Thymus (tissue), 14 donors: Measurements from ENCODE around the gene ZFP90. TPM values are rescaled to one million over a fixed set of nuclear protein-coding genes. Genes with fewer than 3 reads are reported as not detected.

Experiments
- DNase-seq, 9 donors: peaks; one replicate each; pipeline ENCODE4 v3.0.0-alpha.2; 2013; ENCODE audit warnings: low spot score in 9 of 9, low read depth in 6 of 9, missing footprints in 1 of 9
- H3K27ac ChIP-seq, 2 donors: one replicate each; pipeline ENCODE4 v1.5.1; 2013; ENCODE audit warnings: control low read depth in 1 of 2, low read depth in 1 of 2, low read length in 1 of 2, mild to moderate bottlenecking in 1 of 2, moderate library complexity in 1 of 2
- H3K27me3 ChIP-seq, 2 donors: one replicate each; pipeline ENCODE4 v1.5.1; 2013; ENCODE audit warnings: low read length in 1 of 2; ENCODE audit not compliant: control insufficient read depth in 2 of 2, insufficient read depth in 1 of 2
- H3K36me3 ChIP-seq, 2 donors: one replicate each; pipeline ENCODE4 v1.5.1; 2013; ENCODE audit warnings: low read length in 1 of 2, mild to moderate bottlenecking in 1 of 2, moderate library complexity in 1 of 2; ENCODE audit not compliant: control insufficient read depth in 2 of 2, insufficient read depth in 2 of 2
- H3K4me1 ChIP-seq, 2 donors: one replicate each; pipeline ENCODE4 v1.5.1; 2013; ENCODE audit warnings: low read length in 2 of 2; ENCODE audit not compliant: control insufficient read depth in 2 of 2, insufficient read depth in 2 of 2
- H3K4me3 ChIP-seq, 2 donors: one replicate each; pipeline ENCODE4 v1.5.1; 2013; ENCODE audit warnings: low read length in 2 of 2, control low read depth in 1 of 2, mild to moderate bottlenecking in 1 of 2
- H3K9me3 ChIP-seq, 2 donors: one replicate each; pipeline ENCODE4 v1.5.1; 2013; ENCODE audit warnings: low read length in 1 of 2, mild to moderate bottlenecking in 1 of 2; ENCODE audit not compliant: control insufficient read depth in 2 of 2, insufficient read depth in 1 of 2
- WGBS: extraction: QIAGEN DNeasy Blood & Tissue Kit; methylation state at CpG from one replicate; pipeline ENCODE4 v1.1.7; 2013; 5-methylcytosine and 5-hydroxymethylcytosine counted together
- long read RNA-seq, 10 donors: transcript quantifications; one replicate each; lab custom pipeline, GENCODE V29; 2026
- polyA plus RNA-seq: library from polyadenylated mRNA; stranded (reverse); fragments of 200-250 nt; gene quantifications from one replicate; pipeline ENCODE4 v1.2.3, GENCODE V29; 2013
- total RNA-seq: library from RNA; stranded (reverse); fragments of 120-200 nt; gene quantifications from one replicate; pipeline ENCODE4 v1.2.4, GENCODE V29; 2013
- donor health status: healthy.

The ZFP90 gene
- total RNA-seq (17.9 TPM), polyA plus RNA-seq (13.8 TPM)
- long read RNA-seq, donor 1, partial matches to known transcripts: 0 of 3 reads
- long read RNA-seq, donor 1, other reads (novel, unspliced or antisense): 0 of 3 reads
- long read RNA-seq, donor 2: 0 reads
- long read RNA-seq, donor 3, full-length matches to known transcripts: 14 of 14 reads
- long read RNA-seq, donor 3, partial matches to known transcripts: 0 of 14 reads
- long read RNA-seq, donor 3, other reads (novel, unspliced or antisense): 0 of 14 reads
- long read RNA-seq, donor 4, full-length matches to known transcripts: 10 of 10 reads
- long read RNA-seq, donor 4, partial matches to known transcripts: 0 of 10 reads
- long read RNA-seq, donor 4, other reads (novel, unspliced or antisense): 0 of 10 reads
- long read RNA-seq, donor 5, transcript ZFP90-212 (1 exons, 3,901 nt): major isoform, 26 of 27 reads
- long read RNA-seq, donor 5, partial matches to known transcripts: 0 of 27 reads
- long read RNA-seq, donor 5, other reads (novel, unspliced or antisense): 0 of 27 reads
- long read RNA-seq, donor 6, full-length matches to known transcripts: 9 of 9 reads
- long read RNA-seq, donor 6, partial matches to known transcripts: 0 of 9 reads
- long read RNA-seq, donor 6, other reads (novel, unspliced or antisense): 0 of 9 reads
- long read RNA-seq, donor 7, full-length matches to known transcripts: 7 of 7 reads
- long read RNA-seq, donor 7, partial matches to known transcripts: 0 of 7 reads
- long read RNA-seq, donor 7, other reads (novel, unspliced or antisense): 0 of 7 reads
- long read RNA-seq, donor 8, full-length matches to known transcripts: 4 of 4 reads
- long read RNA-seq, donor 8, partial matches to known transcripts: 0 of 4 reads
- long read RNA-seq, donor 8, other reads (novel, unspliced or antisense): 0 of 4 reads
- long read RNA-seq, donor 9, full-length matches to known transcripts: 9 of 9 reads
- long read RNA-seq, donor 9, partial matches to known transcripts: 0 of 9 reads
- long read RNA-seq, donor 9, other reads (novel, unspliced or antisense): 0 of 9 reads
- long read RNA-seq, donor 10, partial matches to known transcripts: 0 of 5 reads
- long read RNA-seq, donor 10, other reads (novel, unspliced or antisense): 0 of 5 reads

- peaks cover 6 to 15% of the 10 kb centered on the region in 2 donors for H3K4me1 ChIP-seq
- H3K4me3 ChIP-seq: peak within 1 kb of the TSS; percentile 91 to 98
- DNase-seq: peak; percentile 72 to 92 (median 85)
- H3K9me3 ChIP-seq: peaks cover 0 to 4% of the 10 kb centered on the region in 2 donors
- H3K27ac ChIP-seq: peak within 1 kb of the TSS; percentile 90 to 95
- no peaks in the 10 kb centered on the region for H3K27me3 ChIP-seq
- WGBS: 3% methylated on average over 71 of the region's 71 CpGs
- H3K36me3 ChIP-seq: peaks cover 10 to 15% of the 10 kb centered on the region in 2 donors
These were observed at the start of gene ZFP90 for GRCh38 chr16:68538880-68539701. ZFP90 (plus strand) TSS chr16:68539291; CDS start chr16:68539793, 502 bp downstream.

- peaks cover 47 to 61% of the 10 kb centered on the region in 2 donors for H3K4me1 ChIP-seq
- 90% methylated on average over 1 of the region's 1 CpG for WGBS
- no peak overlapping the region for H3K4me3 ChIP-seq
These were observed 48.7 kb upstream of the ZFP90 start for GRCh38 chr16:68490358-68490757.

GRCh38 chr16:68490829-68491575, 48.1 kb upstream of the ZFP90 start:
- no peaks in the 10 kb centered on the region for H3K36me3 ChIP-seq
- H3K27me3 ChIP-seq: no peaks in the 10 kb centered on the region
- H3K9me3 ChIP-seq: peaks cover 0 to 4% of the 10 kb centered on the region in 2 donors
- H3K4me1 ChIP-seq: peaks cover 47 to 61% of the 10 kb centered on the region in 2 donors
- no peak overlapping the region for H3K4me3 ChIP-seq
- WGBS: 28% methylated on average over 13 of the region's 13 CpGs
- DNase-seq: peak in 4 of 9 donors; percentile 51 to 70 (median 52)
- H3K27ac ChIP-seq: peak overlapping the region; percentile 9 to 14

More at GRCh38 chr16:68490358-68490757, 48.7 kb upstream of the ZFP90 start:
- DNase-seq: no peak
- Histone ChIP-seq H3K27me3 (no peaks in the 10 kb centered on the region), H3K9me3 (peaks cover 0 to 4% of the 10 kb centered on the region in 2 donors), H3K27ac (no peak overlapping the region), H3K36me3 (no peaks in the 10 kb centered on the region)

- Histone ChIP-seq H3K4me3 (no peak overlapping the region), H3K9me3 (peaks cover 0 to 4% of the 10 kb centered on the region in 2 donors), H3K4me1 (peaks cover 45 to 59% of the 10 kb centered on the region in 2 donors), H3K27ac (peak overlapping the region in 1 of 2 donors; percentile 14), H3K27me3 (no peaks in the 10 kb centered on the region), H3K36me3 (no peaks in the 10 kb centered on the region)
- no peak for DNase-seq
- WGBS: 91% methylated on average over 14 of the region's 14 CpGs
These were observed 47.5 kb upstream of the ZFP90 start for GRCh38 chr16:68491576-68491950.

DNA sequence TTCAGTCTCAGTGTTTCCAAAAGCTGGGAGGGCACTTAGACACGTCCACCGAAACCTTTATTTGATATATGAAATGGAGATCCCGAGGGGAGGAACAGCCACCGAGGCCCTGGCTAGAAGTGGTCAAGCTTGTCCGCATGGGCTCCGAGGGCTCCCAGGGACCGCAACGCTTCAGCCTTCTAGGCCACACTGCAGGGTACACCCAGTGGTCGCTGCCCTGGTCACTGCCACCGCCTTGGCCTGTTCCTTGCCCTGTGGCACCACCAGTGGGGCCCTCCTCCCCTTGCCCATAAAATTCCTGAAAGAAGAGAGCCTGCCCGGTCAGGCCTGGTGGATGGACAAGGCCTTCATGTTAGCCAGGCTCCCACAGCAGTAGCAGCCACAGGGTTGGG, 46.9 kb upstream of the ZFP90 start:
- no peak for DNase-seq
- Histone ChIP-seq H3K36me3 (no peaks in the 10 kb centered on the region), H3K4me3 (no peak overlapping the region), H3K27me3 (no peaks in the 10 kb centered on the region), H3K27ac (no peak overlapping the region), H3K9me3 (peaks cover 0 to 4% of the 10 kb centered on the region in 2 donors), H3K4me1 (peaks cover 39 to 54% of the 10 kb centered on the region in 2 donors)
- 89% methylated on average over 11 of the region's 11 CpGs for WGBS

GRCh38 chr16:68492543-68493411, 46.3 kb upstream of the ZFP90 start:
- DNase-seq: peak in 3 of 9 donors; percentile 35 to 60 (median 43)
- Histone ChIP-seq H3K4me3 (no peak overlapping the region), H3K36me3 (no peaks in the 10 kb centered on the region), H3K27me3 (no peaks in the 10 kb centered on the region), H3K27ac (no peak overlapping the region), H3K4me1 (peaks cover 35 to 47% of the 10 kb centered on the region in 2 donors), H3K9me3 (peaks cover 0 to 4% of the 10 kb centered on the region in 2 donors)
- 54% methylated on average over 6 of the region's 6 CpGs for WGBS

- DNase-seq: no peak
- Histone ChIP-seq H3K4me1 (peaks cover 35 to 44% of the 10 kb centered on the region in 2 donors), H3K4me3 (no peak overlapping the region), H3K27me3 (no peaks in the 10 kb centered on the region), H3K27ac (no peak overlapping the region), H3K9me3 (peaks cover 0 to 4% of the 10 kb centered on the region in 2 donors), H3K36me3 (no peaks in the 10 kb centered on the region)
- WGBS: 95% methylated on average over 5 of the region's 5 CpGs
These were observed 45.5 kb upstream of the ZFP90 start for GRCh38 chr16:68493412-68494070.
